ENCODE measurements around the gene RNU6-8. TPM values are rescaled to one million over a fixed set of nuclear protein-coding genes. Genes with fewer than 3 reads are reported as not detected.

Gene RNU6-8
- polyA plus RNA-seq, 1 experiment = not detected

- Histone ChIP-seq H3K4me3 (ENCODE audit: low read depth, low read length) (no peak overlapping the region), H3K27me3 (ENCODE audit: control insufficient read depth, insufficient read depth, low read length) (peaks cover 2% of the 10 kb centered on the region), H3K9me3 (ENCODE audit: control insufficient read depth, insufficient read depth, low read length) (no peaks in the 10 kb centered on the region), H3K27ac (ENCODE audit: low read depth, low read length) (no peak overlapping the region)
- TF ChIP-seq, protein P1, sequence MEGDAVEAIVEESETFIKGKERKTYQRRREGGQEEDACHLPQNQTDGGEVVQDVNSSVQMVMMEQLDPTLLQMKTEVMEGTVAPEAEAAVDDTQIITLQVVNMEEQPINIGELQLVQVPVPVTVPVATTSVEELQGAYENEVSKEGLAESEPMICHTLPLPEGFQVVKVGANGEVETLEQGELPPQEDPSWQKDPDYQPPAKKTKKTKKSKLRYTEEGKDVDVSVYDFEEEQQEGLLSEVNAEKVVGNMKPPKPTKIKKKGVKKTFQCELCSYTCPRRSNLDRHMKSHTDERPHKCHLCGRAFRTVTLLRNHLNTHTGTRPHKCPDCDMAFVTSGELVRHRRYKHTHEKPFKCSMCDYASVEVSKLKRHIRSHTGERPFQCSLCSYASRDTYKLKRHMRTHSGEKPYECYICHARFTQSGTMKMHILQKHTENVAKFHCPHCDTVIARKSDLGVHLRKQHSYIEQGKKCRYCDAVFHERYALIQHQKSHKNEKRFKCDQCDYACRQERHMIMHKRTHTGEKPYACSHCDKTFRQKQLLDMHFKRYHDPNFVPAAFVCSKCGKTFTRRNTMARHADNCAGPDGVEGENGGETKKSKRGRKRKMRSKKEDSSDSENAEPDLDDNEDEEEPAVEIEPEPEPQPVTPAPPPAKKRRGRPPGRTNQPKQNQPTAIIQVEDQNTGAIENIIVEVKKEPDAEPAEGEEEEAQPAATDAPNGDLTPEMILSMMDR (IDR thresholded peaks at IDR 0.05; ENCODE audit: low read depth, low read length) = no peak
- ChIA-PET CTCF (no interaction called here), POLR2A (no interaction called here)
- DNase-seq (ENCODE audit: low read depth, low spot score) = no peak
These were observed 13.3 kb downstream of the RNU6-8 start for GRCh38 chr14:32189811-32190210.

DNA sequence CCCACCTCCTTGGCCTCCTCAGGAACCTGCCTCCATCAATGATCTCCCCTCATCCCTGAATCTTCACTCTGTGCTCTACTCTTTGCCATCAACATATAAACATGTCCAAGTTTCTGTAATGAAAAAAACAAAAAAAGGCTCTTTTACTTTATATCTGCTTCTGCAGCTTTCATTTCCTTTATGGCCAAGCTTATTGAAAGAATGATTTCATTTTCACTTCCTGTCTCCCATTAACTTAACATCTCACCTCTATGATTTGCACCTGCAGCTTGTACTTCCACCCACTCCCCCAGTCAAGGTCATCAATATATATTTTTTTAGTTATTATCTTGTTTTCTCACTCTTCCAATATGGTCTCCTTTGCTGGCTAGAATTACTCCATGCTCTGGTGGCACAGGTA is 16.8 kb downstream of the RNU6-8 start:
- ChIA-PET CTCF (no interaction called here), POLR2A (no interaction called here)

DNA sequence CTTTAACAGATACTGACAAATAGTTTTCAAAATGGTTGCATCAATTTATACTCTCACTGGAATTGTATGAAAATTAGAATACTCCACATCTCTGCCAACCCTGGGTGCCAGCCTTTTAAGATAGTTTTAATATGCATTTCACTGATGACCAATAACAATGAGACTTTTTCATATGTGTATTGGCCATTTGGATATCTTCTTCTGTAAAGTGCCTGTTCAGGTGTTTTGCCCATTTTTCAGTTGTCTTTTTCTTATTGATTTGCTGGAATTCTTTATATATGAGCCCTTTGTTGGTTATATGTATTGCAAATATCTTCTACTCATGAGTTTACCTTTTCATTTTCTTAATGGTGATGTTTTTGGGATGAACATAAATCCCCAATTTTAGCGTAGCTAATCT is 18.0 kb downstream of the RNU6-8 start:
- POLR2A ChIA-PET = no interaction called here
- TF ChIP-seq, protein P1 (IDR thresholded peaks at IDR 0.05; ENCODE audit: low read depth, low read length) = no peak

More for the DNA sequence above, 16.8 kb downstream of the RNU6-8 start:
- TF ChIP-seq, protein P1 (IDR thresholded peaks at IDR 0.05; ENCODE audit: low read depth, low read length) = no peak
- H3K4me3 ChIP-seq (ENCODE audit: low read depth, low read length) = no peak overlapping the region
- no peaks in the 10 kb centered on the region for H3K27me3 ChIP-seq (ENCODE audit: control insufficient read depth, insufficient read depth, low read length)
- no peak for DNase-seq (ENCODE audit: low read depth, low spot score)
- no peak overlapping the region for H3K27ac ChIP-seq (ENCODE audit: low read depth, low read length)
- no peaks in the 10 kb centered on the region for H3K9me3 ChIP-seq (ENCODE audit: control insufficient read depth, insufficient read depth, low read length)

DNA sequence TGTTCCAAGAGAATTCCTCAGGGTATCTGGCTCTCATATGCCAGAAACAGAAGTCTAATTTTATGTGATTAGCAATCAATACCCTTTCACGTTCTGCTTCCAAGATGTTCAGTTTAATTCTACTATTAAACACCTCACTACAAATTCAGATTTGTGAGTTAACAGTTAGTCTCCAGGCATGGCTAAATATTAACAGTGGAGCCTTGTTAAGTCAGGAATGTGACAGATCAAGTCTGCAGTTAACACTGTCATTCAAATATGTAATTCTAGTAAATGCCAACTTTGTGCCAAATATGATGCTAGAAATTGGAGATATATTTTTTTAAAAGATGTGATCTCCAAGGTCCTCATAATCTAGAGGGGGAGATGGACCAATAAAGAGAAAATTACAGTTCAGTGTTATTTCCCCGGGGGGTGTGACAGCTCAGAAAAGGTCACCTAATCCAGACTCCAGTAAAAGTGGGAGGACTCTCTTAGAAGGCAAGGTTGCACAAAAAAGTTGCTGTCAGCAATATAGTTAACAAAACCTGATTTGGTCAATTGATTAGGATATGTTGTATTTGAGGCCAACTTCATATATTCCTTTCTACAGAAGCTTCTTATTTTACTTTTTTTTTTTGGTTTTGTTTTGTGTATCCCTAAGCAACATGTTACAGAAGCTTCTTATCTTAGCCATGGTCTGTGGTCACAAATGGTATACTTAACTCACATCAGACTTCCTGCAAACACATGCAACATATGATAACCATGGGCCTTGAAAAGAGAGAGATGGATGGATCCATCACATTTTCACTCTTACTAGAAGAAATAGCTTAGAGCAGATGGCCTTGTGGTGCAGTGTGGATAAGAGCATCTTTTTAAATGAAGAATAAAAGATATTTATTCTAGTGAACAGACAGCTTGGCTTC is 19.7 kb downstream of the RNU6-8 start:
- Histone ChIP-seq H3K4me3 (ENCODE audit: low read depth, low read length) (no peak overlapping the region), H3K27me3 (ENCODE audit: control insufficient read depth, insufficient read depth, low read length) (no peaks in the 10 kb centered on the region), H3K9me3 (ENCODE audit: control insufficient read depth, insufficient read depth, low read length) (no peaks in the 10 kb centered on the region), H3K27ac (ENCODE audit: low read depth, low read length) (no peak overlapping the region)
- no peak for DNase-seq (ENCODE audit: low read depth, low spot score)
- POLR2A ChIA-PET = no interaction called here
- TF ChIP-seq, protein P1 (IDR thresholded peaks at IDR 0.05; ENCODE audit: low read depth, low read length) = no peak
- CTCF ChIA-PET = no interaction called here

More for the DNA sequence above, 18.0 kb downstream of the RNU6-8 start:
- Histone ChIP-seq H3K4me3 (ENCODE audit: low read depth, low read length) (no peak overlapping the region), H3K27me3 (ENCODE audit: control insufficient read depth, insufficient read depth, low read length) (no peaks in the 10 kb centered on the region), H3K27ac (ENCODE audit: low read depth, low read length) (no peak overlapping the region), H3K9me3 (ENCODE audit: control insufficient read depth, insufficient read depth, low read length) (no peaks in the 10 kb centered on the region)
- no peak for DNase-seq (ENCODE audit: low read depth, low spot score)
- CTCF ChIA-PET = no interaction called here

DNA sequence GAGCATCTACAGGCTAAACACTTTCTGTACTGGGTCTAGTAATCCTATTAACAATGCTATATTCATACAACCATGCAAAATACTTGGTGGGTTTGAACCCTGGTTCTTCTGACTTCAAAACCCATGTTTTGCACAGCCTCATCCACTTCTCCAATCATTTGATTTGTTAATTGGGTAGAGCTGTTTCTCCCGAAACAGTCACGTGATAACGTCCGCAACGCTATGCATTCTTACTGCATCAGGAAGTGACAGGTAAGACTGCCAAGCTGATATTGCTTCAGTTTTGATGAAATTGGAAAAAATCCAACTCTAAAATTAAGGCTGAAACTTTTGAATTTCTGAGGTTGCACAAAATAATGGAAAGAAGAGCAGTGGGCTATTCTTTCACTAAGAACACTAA is 31.6 kb downstream of the RNU6-8 start:
- DNase-seq (ENCODE audit: low read depth, low spot score) = no peak
- Histone ChIP-seq H3K4me3 (ENCODE audit: low read depth, low read length) (no peak overlapping the region), H3K27ac (ENCODE audit: low read depth, low read length) (no peak overlapping the region), H3K9me3 (ENCODE audit: control insufficient read depth, insufficient read depth, low read length) (no peaks in the 10 kb centered on the region), H3K27me3 (ENCODE audit: control insufficient read depth, insufficient read depth, low read length) (no peaks in the 10 kb centered on the region)
- TF ChIP-seq, protein P1 (IDR thresholded peaks at IDR 0.05; ENCODE audit: low read depth, low read length) = no peak
- ChIA-PET CTCF (no interaction called here), POLR2A (no interaction called here)
